Stomach (tissue), 9 donors: Measurements from ENCODE around the gene INS. TPM values are rescaled to one million over a fixed set of nuclear protein-coding genes. Genes with fewer than 3 reads are reported as not detected.

Experiments
- DNase-seq, 2 donors: peaks; one replicate each; pipeline versions ENCODE4 v3.0.0 to v3.0.0-alpha.2; 2013 to 2019
- H3K27ac ChIP-seq, 5 donors: fragments of 200-600 bp in 4 of 5; sonication (generic) in 4 of 5; one replicate each; pipeline ENCODE4 v1.5.1; 2013 to 2019; ENCODE audit warnings: mild to moderate bottlenecking in 1 of 5, moderate library complexity in 1 of 5
- H3K27me3 ChIP-seq, 3 donors: fragments of 200-600 bp; sonication (generic); one replicate each; pipeline ENCODE4 v1.5.1; 2017 to 2019; ENCODE audit warnings: mixed run types in 1 of 3
- H3K36me3 ChIP-seq, 4 donors: fragments of 200-600 bp; sonication (generic); 1 replicate in 3 of 4; 2 replicates in 1 of 4; pipeline ENCODE4 v1.5.1; 2016 to 2019
- H3K4me1 ChIP-seq, 4 donors: fragments of 200-600 bp; sonication (generic); one replicate each; pipeline ENCODE4 v1.5.1; 2016 to 2019
- H3K4me3 ChIP-seq, 4 donors: fragments of 200-600 bp; sonication (generic) in 3 of 4; one replicate each; pipeline ENCODE4 v1.5.1; 2016 to 2019; ENCODE audit warnings: mild to moderate bottlenecking in 1 of 4
- H3K9me3 ChIP-seq, 4 donors: fragments of 200-600 bp; sonication (generic); one replicate each; pipeline ENCODE4 v1.5.1; 2016 to 2019
- CTCF ChIP-seq, 7 experiments: fragments of 450-650 bp in 4 of 7; fragments of 200-600 bp in 3 of 7; sonication (generic) in 3 of 7; IDR thresholded peaks; one replicate each; pipeline ENCODE4 v1.5.1; 2016 to 2019; ENCODE audit warnings: antibody characterized with exemption in 7 of 7, control low read depth in 2 of 7, mild to moderate bottlenecking in 1 of 7
- EP300 ChIP-seq: sonication (generic); formaldehyde crosslinking; IDR thresholded peaks from one replicate; pipeline ENCODE4 v1.6.1; 2017; ENCODE audit warnings: antibody characterized with exemption
- POLR2A ChIP-seq, 4 donors: fragments of 450-650 bp; IDR thresholded peaks; one replicate each; pipeline ENCODE4 v1.6.1; 2016; ENCODE audit warnings: antibody characterized with exemption in 4 of 4, control low read depth in 2 of 4, mild to moderate bottlenecking in 1 of 4, moderate library complexity in 1 of 4
- POLR2AphosphoS5 ChIP-seq, 3 donors: sonication (generic); formaldehyde crosslinking; IDR thresholded peaks; one replicate each; pipeline ENCODE4 v1.6.1; 2016; ENCODE audit warnings: antibody characterized with exemption in 3 of 3
- WGBS, 5 donors: extraction: QIAGEN DNeasy Blood & Tissue Kit in 3 of 5; methylation state at CpG; one replicate each; pipeline versions ENCODE4 v1.1.5 to v1.1.7; 2013 to 2018; 5-methylcytosine and 5-hydroxymethylcytosine counted together
- intact Hi-C: fragments of 100-400 bp; cut with DNase I; formaldehyde crosslinking; loops from one replicate; pipeline ENCODE4 v1.15.1; 2023; ENCODE audit warnings: low total_unique reads
- polyA plus RNA-seq, 3 donors: library from polyadenylated mRNA; stranded (reverse); fragments of 200-250 nt; gene quantifications; one replicate each; pipeline ENCODE4 v1.2.3, GENCODE V29; 2013
- total RNA-seq, 5 donors: library from RNA; depleted of rRNA; stranded (reverse); fragments of >200 nt; gene quantifications; one replicate each; pipeline versions ENCODE4 v1.1.0 to v1.2.3, GENCODE V29; 2014 to 2016
- donor health status: healthy with polysubstance abuse.
- donor health status: Bipolar disorder and iron deficiency.
- donor health status: healthy.

Gene INS
- total and polyA plus RNA-seq, 8 donors, result 7.2 to 37.6 TPM; not detected in 6

- TF ChIP-seq CTCF (IDR thresholded peaks at IDR 0.05) (no peak), POLR2AphosphoS5 (IDR thresholded peaks at IDR 0.05) (no peak), EP300 (no peak), POLR2A (IDR thresholded peaks at IDR 0.05) (no peak)
- 40 to 55% (median 43%) methylated on average over 8 to 11 of the region's 11 CpGs for WGBS, 5 donors
- Histone ChIP-seq H3K27ac (no peak overlapping the region), H3K4me1 (peaks cover 10 to 21% (median 20%) of the 10 kb centered on the region in 4 donors), H3K36me3 (no peaks in the 10 kb centered on the region), H3K4me3 (no peak overlapping the region), H3K9me3 (no peaks in the 10 kb centered on the region), H3K27me3 (peaks cover 12 to 91% (median 80%) of the 10 kb centered on the region in 3 donors)
- no peak for DNase-seq
- intact Hi-C loops, result no loop called here
Measured at GRCh38 chr11:2147391-2147790, 13.6 kb downstream of the INS start.

- H3K4me1 ChIP-seq, result peaks cover 6 to 15% (median 12%) of the 10 kb centered on the region in 4 donors
- TF ChIP-seq EP300, result no peak
- no peak for TF ChIP-seq POLR2A (IDR thresholded peaks at IDR 0.05)
- TF ChIP-seq CTCF (IDR thresholded peaks at IDR 0.05), result no peak
- no peak for TF ChIP-seq POLR2AphosphoS5 (IDR thresholded peaks at IDR 0.05)
- H3K36me3 ChIP-seq, result no peaks in the 10 kb centered on the region
- 43 to 59% (median 55%) methylated on average over 18 to 19 of the region's 19 CpGs for WGBS, 5 donors
- H3K27ac ChIP-seq, result no peak overlapping the region
- intact Hi-C loops, result no loop called here
- H3K27me3 ChIP-seq, result peaks cover 13 to 100% (median 90%) of the 10 kb centered on the region in 3 donors
- H3K4me3 ChIP-seq, result no peak overlapping the region
- DNase-seq, result no peak
- H3K9me3 ChIP-seq, result no peaks in the 10 kb centered on the region
Measured at GRCh38 chr11:2146051-2146450, 15.0 kb downstream of the INS start.

GRCh38 chr11:2144544-2145248, 16.3 kb downstream of the INS start:
- Histone ChIP-seq H3K27me3 (peaks cover 25 to 100% (median 99%) of the 10 kb centered on the region in 3 donors), H3K27ac (no peak overlapping the region), H3K4me3 (no peak overlapping the region), H3K36me3 (no peaks in the 10 kb centered on the region), H3K4me1 (peaks cover 16 to 29% (median 25%) of the 10 kb centered on the region in 4 donors), H3K9me3 (no peaks in the 10 kb centered on the region)
- intact Hi-C loops, result no loop called here
- 16 to 21% (median 17%) methylated on average over 16 to 18 of the region's 18 CpGs for WGBS, 5 donors
- DNase-seq, result no peak
- TF ChIP-seq CTCF (IDR thresholded peaks at IDR 0.05) (no peak), POLR2A (IDR thresholded peaks at IDR 0.05) (no peak), POLR2AphosphoS5 (IDR thresholded peaks at IDR 0.05) (no peak), EP300 (no peak)

GRCh38 chr11:2143799-2144543, 17.0 kb downstream of the INS start:
- 1 to 5% (median 3%) methylated on average over 57 to 72 of the region's 72 CpGs for WGBS, 5 donors
- Histone ChIP-seq H3K27ac (no peak overlapping the region), H3K9me3 (no peaks in the 10 kb centered on the region), H3K4me3 (peak overlapping the region in 1 of 4 donors; percentile 16), H3K36me3 (no peaks in the 10 kb centered on the region), H3K27me3 (peaks cover 28 to 100% (median 98%) of the 10 kb centered on the region in 3 donors), H3K4me1 (peaks cover 23 to 34% (median 30%) of the 10 kb centered on the region in 4 donors)
- TF ChIP-seq POLR2AphosphoS5 (IDR thresholded peaks at IDR 0.05) (no peak), POLR2A (IDR thresholded peaks at IDR 0.05) (no peak), CTCF (IDR thresholded peaks at IDR 0.05) (no peak), EP300 (no peak)
- intact Hi-C loops, result no loop called here
- DNase-seq, result peak in 1 of 2 donors; percentile 54
